ENCODE data around the gene AGPAT4. TPM values are rescaled to one million over a fixed set of nuclear protein-coding genes. Genes with fewer than 3 reads are reported as not detected.
"Not testable (repeated sequence)": the region's sequence is repeated elsewhere in the genome, so short reads cannot be mapped to it uniquely, and the experiment has no call there.

Gene AGPAT4, protein sequence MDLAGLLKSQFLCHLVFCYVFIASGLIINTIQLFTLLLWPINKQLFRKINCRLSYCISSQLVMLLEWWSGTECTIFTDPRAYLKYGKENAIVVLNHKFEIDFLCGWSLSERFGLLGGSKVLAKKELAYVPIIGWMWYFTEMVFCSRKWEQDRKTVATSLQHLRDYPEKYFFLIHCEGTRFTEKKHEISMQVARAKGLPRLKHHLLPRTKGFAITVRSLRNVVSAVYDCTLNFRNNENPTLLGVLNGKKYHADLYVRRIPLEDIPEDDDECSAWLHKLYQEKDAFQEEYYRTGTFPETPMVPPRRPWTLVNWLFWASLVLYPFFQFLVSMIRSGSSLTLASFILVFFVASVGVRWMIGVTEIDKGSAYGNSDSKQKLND
- total RNA-seq, result 11.3 and 15.3 TPM in 2 replicates

DNA sequence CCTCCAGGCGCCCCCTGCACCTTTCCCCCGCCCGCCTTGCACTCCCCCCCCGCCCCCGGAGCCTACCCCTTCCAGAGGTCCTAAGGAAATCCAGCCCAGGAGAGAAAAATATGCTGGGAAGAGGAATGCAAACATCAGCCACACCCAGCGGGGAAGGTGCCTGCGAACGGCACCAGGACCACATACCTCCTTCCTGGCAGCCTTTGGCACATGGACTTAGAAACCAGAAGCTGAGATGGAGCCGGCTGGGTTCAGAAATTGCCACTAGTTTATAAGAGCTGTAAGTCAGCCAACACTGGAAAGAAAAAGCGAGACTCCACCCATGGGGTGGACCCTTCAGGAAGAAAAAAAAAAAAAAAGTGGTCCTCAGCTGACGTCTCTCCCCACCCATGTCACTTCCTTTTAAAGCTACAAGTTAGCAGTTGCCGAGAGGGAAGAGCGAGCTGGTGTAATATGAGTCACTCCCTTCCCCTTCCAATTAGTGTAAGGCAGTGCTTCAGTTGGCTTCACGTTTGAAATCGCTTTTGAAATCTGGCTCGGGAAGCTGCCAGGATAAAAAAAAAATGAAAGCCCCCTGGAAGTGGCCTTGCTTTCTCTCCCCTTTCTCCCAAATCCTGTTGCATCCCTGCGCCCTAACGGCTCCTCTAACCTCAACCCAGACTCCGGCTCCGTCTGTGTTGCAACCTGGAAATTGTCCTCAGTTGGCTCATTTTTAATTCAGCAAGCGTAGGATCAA lies at the start of gene AGPAT4:
AGPAT4 (minus strand) TSS at position 310 of the 736 bp plus-strand sequence. CDS start 41,848 bp downstream, outside the sequence.
- DNase-seq, result peak; percentile 97

DNA sequence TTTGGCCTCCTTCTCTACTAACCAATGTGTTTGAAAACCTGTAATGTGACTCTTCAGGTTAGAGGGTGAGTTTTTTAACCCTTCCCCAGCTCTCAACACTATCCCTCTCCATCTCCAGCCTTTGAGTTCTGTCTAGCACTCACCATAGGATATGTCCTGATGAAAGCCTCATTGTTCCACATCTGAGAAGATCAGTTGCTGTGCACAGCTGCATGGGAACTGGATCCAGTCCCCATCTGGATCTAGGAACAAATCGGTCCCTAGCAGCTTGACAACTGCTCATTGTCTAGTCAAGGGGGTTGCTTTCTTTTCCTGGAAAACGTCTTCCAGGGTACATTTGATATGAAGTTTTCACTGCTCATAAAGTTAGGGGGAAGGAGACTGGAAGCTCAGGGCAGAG lies 45.4 kb upstream of the AGPAT4 start:
- no peak for DNase-seq

DNA sequence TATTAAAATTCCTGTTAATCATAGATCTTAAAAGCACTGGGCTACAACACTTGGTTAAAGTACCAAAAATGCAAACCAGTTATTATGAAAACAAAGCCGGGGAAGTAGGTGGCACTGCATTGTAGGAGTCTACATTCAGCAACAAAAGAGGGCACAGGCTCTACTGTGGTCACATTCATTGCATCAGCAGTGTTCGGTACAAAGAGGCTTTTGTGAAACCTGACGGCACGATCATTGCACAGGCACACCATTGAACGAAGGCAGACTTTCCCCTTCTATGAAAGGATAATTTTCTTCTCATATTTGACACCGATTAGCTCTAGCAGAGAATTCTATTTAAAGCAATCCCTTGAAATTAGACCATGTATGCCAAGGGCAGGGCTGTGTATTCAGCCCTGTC lies 44.6 kb upstream of the AGPAT4 start:
- no peak for DNase-seq

DNA sequence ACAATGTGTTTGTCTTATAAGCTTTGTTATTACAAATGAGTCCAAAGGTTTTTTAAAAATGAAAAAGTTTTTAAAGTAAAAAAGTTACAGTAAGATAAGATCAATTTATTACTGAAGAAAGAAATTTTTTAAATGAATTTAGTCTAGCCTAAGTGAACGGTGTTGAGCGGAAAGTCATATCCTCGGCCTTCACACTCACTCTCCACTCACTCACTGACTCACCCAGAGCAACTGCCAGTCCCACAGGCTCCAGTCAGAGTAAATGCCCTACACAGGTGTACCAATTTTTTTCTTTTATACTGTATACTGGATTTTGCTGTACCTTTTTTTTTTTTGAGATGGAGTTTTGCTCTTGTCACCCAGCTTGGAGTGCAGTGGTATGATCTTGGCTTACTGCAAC lies 42.7 kb upstream of the AGPAT4 start:
- DNase-seq, result no peak

DNA sequence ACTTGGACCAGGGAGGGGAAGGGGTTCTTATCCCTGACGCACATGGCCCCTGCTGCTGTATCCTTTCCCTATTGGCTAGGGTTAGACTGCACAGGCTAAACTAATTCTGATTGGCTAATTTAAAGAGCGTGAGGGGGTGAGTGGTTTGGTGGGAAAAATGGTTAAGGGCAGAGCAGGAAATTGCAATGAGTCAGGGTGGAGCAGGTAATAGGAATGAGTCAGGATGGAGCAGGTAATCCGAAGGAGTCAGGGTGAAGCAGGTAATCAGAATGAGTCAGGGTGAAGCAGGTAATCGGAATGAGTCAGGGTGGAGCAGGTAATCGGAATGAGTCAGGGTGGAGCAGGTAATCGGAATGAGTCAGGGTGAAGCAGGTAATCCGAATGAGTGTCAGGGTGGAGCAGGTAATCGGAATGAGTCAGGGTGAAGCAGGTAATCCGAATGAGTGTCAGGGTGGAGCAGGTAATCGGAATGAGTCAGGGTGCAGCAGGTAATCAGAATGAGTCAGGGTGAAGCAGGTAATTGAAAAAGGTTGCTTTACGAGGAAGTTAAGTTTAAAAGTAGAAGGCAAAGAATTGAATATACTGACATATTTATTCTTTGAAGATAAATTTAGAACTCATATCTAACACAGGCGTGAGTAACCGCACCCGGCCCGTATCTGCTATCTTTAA lies 41.5 kb upstream of the AGPAT4 start:
- DNase-seq, result not testable (repeated sequence)

DNA sequence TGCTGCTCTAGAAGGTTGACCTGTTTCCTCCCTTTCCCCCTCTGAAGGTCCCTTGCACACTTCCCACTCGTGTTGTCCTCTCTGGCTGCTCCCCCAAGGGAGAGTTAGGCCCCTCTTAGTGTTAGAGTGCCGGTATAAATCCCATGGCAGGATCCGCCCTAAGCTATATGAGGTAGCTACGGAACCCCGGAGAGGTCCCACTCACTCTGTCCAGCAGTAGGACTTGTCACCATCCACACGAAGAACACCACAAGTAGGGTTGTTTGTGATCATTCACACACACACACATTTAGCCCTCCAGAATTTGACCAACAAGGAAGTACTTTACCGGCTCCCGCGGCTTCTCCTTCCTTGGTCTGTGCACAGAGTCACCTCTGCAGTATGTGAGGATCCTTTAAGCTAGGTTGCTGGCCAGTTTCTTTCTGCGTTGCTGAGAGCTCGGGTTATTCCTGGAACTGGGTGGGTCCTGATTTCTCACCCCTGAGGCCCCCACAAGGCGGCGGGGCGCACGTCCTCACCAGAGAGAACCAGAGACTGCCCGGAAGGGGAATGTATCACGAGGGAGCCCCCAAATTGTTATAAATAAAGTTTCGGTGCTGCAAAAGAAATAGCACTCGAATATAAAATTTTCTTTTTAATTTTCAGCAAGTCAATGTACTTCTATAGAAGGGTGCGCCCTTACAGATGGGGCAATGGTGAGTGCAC lies 40.8 kb upstream of the AGPAT4 start:
- not testable (repeated sequence) for DNase-seq

DNA sequence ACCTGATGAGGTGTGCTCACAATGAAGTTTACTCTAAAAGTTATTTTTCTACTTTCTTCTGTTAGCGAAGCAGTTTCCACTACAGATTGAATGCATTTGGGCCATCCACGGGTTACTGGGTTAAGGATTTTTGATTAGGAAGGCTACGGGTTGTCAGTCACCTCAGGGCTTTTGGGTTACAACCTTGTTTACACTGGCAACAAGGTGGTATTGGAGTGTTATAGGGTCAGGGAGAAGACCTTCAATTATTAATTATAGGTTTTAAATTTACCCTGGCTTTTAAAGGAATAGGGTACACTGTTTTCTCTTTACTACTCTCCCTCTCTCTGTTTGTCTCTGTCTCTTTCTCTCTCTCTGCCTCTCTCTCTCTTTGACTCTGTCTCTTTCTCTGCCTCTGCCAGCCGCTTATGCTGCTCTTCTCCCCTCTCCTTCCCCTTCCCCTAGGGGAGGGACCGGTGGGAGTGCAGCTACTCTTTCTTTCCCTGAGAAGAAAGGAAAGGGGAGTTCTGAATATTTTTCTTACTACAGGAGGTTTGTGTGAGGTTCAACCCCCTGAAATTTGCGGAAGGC lies 40.2 kb upstream of the AGPAT4 start:
- DNase-seq, result no peak

DNA sequence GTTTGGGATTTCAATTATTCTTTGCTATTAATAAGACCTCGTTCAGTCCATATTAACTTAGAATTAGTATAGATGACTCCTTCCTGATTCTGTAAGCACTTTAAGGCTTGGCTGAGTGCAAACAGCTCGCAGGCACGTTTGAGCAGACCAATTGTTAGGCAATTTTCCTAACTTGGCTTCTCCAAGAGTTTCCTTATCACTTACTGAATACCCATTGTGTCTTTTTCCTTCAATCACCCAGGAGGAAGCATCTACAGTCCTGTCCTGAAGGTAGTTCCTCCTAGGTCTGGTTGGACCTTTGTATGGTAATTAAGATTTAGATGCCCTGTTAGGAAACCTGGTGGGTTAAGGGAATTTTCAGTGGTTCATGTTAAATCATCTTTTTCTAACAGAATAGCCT lies 39.6 kb upstream of the AGPAT4 start:
- not testable (repeated sequence) for DNase-seq

DNA sequence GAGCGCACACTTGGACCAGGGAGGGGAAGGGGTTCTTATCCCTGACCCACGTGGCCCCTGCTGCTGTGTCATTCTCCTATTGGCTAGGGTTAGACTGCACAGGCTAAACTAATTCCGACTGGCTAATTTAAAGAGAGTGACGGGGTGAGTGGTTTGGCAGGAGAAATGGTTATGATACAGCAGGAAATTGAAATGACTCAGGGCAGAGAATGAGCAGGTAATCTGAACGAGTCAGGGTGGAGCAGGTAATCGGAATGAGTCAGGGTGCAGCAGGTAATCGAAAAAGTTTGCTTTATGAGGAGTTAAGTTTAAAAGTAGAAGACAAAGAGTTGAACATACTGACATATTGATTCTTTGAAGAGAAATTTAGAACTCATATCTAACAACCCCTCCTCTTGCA lies 35.9 kb upstream of the AGPAT4 start:
- DNase-seq, result not testable (repeated sequence)

DNA sequence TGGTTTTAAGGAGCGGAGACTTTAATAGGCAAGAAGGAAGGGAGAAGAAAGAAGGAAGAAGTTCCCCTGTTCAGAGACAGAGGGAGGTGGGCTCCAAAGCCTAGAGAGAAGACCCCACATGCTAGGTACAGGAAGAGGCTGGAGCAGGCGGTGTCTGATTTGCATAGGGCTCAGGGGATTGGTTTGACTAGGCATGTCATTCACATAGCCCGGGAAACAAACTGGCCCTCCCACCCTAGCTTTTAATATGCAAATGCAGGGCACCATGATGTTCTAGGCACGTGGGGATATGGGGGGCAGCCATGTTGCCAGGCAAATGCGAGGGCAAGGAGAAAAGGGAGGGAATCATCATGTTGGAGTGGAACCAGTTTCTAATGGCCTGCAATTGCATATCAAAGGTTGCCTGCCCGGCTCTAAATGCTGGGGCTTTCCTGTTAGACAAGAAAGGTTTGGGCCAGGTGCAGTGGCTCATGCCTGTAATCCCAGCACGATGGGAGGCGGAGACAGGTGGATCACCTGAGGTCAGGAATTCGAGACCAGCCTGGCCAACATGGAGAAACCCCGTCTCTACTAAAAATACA lies 34.3 kb upstream of the AGPAT4 start:
- DNase-seq, result no peak

DNA sequence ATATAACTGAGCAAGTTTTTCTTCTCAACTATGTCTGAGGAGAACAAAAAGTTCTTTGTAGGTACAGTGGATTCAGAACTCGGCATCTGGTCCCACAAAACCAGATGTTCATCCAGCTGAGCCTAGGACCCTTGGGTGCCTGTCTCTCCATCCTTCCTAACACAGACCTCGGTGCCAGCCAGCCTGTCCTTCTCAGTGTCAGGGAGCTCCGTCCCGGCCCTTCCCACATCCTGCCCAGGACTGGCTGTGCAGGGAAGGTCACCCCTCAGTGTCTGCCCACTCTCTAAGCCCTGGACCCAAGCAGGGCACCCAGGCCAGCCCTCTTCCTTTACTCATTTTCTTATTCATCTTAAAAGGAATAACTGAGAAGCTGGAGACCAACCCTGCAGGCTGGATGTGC lies 32.0 kb upstream of the AGPAT4 start:
- no peak for DNase-seq

DNA sequence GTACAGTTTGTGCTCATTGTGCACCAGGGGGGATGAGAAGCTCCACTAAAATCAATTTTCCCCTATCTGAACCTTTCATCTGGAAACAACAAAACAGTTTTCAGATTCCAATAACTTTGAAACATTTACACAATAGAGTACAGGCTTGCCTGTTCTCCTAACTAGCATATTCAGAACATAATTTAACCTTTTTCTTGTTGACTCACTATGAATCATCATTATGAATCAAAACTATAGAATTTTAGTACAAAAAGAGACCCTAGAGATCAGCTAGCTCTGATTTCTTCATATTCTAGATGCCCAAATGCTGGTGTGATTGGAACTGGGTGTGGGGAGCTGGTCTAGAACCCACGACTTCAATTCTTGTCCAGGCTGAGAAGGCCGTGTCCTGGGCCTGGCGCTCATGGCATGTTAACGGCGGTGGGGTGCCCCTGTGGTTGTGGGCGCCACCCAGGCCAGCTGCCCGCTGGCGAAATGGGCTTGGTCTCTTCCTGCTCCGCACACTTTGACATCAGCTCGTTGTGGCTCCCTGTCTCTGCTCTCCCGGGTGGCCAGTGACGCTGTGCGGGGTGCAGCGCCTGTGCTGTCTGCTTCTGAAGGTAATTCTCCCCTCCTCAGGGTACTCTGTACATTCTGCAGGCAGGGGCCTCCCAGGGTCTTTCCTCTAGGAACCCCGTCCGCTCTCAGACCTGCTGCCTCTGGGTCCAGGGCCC lies 29.9 kb upstream of the AGPAT4 start:
- no peak for DNase-seq

DNA sequence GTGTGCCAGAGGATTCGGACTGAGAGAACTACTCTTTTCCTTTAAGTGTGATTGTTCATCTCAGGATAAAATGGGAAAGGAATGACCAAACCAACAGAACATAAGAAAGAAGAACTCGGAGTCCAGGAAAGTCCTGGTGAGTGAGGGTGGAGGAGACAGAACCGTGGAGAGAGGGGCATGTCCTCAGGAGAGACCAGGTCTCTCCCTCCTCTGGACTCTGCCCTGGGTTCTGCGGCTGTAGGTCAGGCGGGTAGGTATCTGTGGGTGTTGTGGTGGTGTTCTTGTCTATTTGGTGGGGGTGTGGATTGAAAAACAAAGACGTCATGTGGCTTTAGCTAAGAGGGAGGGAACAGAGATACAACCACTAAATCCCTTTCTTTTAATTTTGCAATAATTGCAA lies 29.1 kb upstream of the AGPAT4 start:
- no peak for DNase-seq

DNA sequence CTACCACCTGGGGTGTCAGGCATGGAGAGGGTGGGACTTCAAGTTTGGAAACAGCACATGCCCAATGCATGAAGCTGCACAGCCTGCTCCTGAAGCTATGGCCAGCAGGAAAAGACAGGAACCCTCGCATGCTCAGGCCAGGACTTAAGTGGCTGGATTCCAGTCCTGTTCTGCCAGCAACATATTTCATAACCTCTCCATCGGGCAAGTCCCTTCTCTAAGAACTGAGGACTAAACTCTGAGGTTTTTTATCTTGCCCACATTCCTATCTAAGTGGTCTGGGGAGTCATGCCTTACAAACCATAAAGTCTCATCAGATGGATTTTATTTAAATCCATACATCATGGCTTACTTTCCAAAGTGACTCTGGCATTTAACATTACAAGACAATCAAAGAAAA lies 27.5 kb upstream of the AGPAT4 start:
- DNase-seq, result no peak

DNA sequence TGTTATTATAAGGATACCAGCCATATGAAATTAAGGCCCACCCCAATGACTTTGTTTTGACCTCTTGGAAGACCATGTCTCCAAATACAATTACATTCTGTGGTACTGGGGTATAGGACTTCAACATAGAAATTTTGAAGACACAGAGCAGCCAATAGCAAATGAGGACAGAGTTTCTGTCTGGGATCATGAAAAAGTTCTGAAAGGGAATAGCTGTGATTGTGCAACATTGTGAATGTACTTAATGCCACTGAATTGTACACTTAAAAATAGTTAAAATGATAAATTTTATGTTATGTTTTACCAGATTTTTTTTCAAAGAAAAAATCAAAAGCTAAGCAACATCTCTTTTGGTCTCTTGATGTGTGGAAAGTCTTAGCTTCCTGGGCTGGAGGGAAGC lies 27.0 kb upstream of the AGPAT4 start:
- DNase-seq, result no peak

DNA sequence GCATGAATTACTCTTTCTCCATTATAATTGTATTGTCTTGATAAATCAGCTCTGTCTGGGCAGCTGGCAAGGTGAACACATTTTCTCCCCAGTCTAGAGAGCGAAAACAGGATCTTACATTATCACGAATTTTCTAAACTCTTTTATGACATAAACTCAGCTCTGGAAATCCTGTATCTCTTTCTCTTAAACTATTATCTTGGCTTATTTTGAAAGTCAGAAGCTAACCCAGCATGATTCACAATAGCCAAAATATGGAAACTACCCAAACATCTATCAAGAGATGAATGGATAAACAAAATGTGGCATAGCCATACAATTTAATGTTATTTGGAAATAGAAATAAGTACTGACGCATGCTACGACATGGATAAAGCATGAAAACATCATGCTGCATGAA lies 25.9 kb upstream of the AGPAT4 start:
- no peak for DNase-seq

DNA sequence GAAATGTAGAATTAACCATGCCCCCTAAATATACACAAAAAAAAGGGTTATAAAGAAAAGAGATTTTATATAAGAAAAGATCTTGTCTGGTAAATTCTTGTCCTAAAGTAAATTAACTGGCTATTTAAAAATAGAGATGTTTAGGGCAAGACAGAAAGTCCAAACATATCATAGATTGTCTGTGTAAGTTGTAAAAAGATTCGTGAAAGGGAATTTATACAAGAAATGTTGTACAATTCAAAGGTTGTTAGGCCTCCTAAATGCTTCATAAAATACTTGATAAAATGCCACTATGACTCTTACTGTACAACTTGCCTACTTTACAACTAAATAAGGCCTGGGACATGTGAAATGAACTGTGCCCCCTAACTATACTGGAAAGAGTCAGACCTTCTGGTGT lies 21.9 kb upstream of the AGPAT4 start:
- no peak for DNase-seq

DNA sequence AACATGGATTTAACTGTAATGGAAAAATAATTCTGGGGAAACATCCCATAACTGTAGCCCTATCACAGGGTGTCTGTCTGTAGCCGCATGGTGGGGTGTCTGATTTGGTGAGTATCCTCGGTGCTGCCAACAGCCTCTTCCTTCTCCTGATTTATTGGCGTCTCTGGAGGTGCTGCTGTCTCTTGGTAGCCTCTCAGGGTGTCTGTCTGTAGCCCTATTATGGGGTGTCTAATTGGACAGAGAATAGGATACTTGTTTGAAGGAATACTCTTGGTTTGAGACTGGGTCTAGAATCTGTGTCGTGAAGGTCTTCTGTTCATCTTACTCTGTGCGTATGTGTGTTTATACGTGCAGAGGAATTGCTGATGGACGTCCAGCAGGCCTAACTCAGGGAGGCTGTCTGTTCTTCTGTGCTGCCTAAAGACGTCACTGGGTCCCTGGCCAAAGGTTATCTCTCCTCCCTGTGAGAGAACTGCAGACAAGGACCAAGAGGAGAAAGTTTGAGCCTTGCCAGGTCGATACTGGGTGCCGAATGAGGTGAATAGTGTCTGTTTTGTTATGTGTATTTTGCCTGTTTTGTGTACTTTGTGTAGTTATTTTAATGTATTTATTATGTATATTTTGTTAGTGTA lies 18.9 kb upstream of the AGPAT4 start:
- DNase-seq, result no peak

DNA sequence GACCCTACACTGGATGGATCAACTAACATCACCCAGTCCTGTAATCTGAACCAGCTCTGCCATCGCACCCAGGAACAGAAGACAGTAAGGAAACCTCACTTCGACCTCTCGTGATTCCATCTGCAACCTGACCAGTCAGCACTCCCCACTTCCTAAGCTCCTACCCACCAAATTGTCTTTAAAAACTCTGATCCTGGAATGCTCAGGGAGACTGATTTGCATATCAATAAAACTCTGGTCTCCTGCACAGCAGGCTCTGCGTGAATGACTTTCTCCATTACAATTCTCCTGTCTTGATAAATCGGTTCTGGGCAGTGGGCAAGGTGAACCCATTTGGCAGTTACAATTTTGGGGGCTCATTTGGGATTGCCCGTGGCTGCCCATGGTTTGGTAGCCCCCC lies 18.3 kb upstream of the AGPAT4 start:
- DNase-seq, result no peak

DNA sequence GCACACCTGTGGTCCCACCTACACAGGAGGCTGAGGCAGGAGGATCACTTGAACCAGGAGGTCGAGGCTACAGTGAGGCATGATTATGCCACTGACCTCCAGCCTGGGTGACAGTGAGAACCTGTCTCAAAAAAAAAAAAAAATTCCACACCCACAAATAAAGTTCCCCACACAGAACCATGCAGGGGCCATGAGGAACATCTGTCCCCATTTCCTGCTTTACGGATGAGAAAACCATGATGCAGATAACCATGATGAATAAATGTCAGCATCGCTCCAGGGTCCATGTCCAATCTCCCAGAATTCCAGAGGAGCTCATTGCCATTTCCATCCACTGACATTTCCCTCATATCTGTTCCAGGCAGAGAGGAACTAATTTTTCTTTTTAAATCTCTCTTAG lies 16.9 kb upstream of the AGPAT4 start:
- DNase-seq, result no peak

DNA sequence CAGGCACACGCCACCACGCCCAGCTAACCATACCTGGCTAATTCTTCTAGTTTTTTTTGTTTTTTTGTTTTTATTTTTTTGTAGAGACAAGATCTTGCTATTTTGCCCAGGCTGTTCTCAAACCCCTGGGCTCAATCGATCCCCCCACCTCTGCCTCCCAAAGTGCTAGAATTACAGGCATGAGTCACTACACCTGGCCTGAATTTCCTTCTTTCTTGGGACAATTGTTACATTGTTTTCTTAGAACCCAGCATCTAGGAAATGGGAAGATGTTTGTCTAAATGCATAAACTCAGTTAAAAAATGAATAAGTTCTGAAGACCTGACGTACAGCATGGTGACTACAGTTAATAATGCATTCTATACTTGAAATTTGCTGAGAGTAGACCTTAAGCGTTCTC lies 10.8 kb upstream of the AGPAT4 start:
- no peak for DNase-seq

All from dermis blood vessel endothelial cell (primary cell).